GM12878 (cell line): Measurements from ENCODE around the gene POLR1A. TPM values are rescaled to one million over a fixed set of nuclear protein-coding genes. Genes with fewer than 3 reads are reported as not detected.

Experiments used
- ATAC-seq: fragments of 200-7000 bp; cut with Tn5 transposase; 3 replicates; pipeline ENCODE4 v1.9.1; 2020; ENCODE audit warnings: mild to moderate bottlenecking, moderate library complexity
- BruUV-seq: library from RNA; stranded (reverse); fragments of 400-500 nt; replicated peaks from 2 replicates; lab custom pipeline; 2021; lab: Mats Ljungman, UMichigan
- CTCF ChIA-PET: fragments of 300-600 bp; sonication (Branson Sonifier 250); formaldehyde crosslinking; extraction: SDS; loops from one replicate; lab custom pipeline; 2021; ENCODE audit warnings: inconsistent platforms; lab: Yijun Ruan, JAX
- POLR2A ChIA-PET: fragments of 350-600 bp; formaldehyde crosslinking; extraction: SDS; loops from one replicate; lab custom pipeline; 2021; ENCODE audit warnings: inconsistent platforms; lab: Charles Lee
- RAD21 ChIA-PET: fragments of 300-600 bp; sonication (Branson Sonifier 250); formaldehyde crosslinking; loops from one replicate; lab custom pipeline; 2023; ENCODE audit warnings: antibody characterized with exemption; ENCODE audit not compliant: unreplicated experiment; lab: Charles Lee
- SMC1A ChIA-PET: fragments of 300-600 bp; sonication (Branson Sonifier 250); formaldehyde crosslinking; loops from one replicate; lab custom pipeline; 2023; ENCODE audit not compliant: unreplicated experiment, uncharacterized antibody; lab: Charles Lee
- DNase-seq: peaks from one replicate; pipeline ENCODE4 v3.0.0-alpha.2; 2011; ENCODE audit warnings: low read depth, low spot score
- FAIRE-seq: peaks from 3 replicates; lab custom pipeline; 2011; peaks lifted over from hg19 to GRCh38; lab: Jason Lieb, UNC
- H2AFZ ChIP-seq: 2 replicates; pipeline ENCODE4 v1.6.0; 2011; ENCODE audit warnings: low read depth, low read length, control low read depth; ENCODE audit not compliant: control insufficient read depth
- H3K27ac ChIP-seq: 2 replicates; pipeline ENCODE4 v1.5.1; 2011; ENCODE audit warnings: control low read depth; ENCODE audit not compliant: control insufficient read depth, insufficient read depth
- H3K27me3 ChIP-seq, 2 experiments: replicated peaks in 1 of 2; 2 replicates each; pipeline versions ENCODE4 v1.6.0 to v1.6.1; 2011; ENCODE audit warnings: low read length in 1 of 2; ENCODE audit not compliant: control insufficient read depth in 2 of 2, insufficient read depth in 2 of 2
- H3K36me3 ChIP-seq, 2 experiments: 2 replicates each; pipeline ENCODE4 v1.5.1; 2011; ENCODE audit warnings: low read length in 1 of 2; ENCODE audit not compliant: control insufficient read depth in 2 of 2, insufficient read depth in 2 of 2
- H3K4me1 ChIP-seq: 2 replicates; pipeline ENCODE4 v1.6.1; 2011; ENCODE audit warnings: mild to moderate bottlenecking, low read length, moderate library complexity, mixed read lengths; ENCODE audit not compliant: control insufficient read depth, insufficient read depth
- H3K4me2 ChIP-seq: 2 replicates; pipeline ENCODE4 v1.6.0; 2011; ENCODE audit warnings: control low read depth; ENCODE audit not compliant: control insufficient read depth, insufficient read depth
- H3K4me3 ChIP-seq: fragments of 200-600 bp; sonication (generic); 2 replicates; pipeline ENCODE4 v1.5.1; 2016
- H3K79me2 ChIP-seq: 2 replicates; pipeline ENCODE4 v1.6.0; 2011; ENCODE audit warnings: low read length; ENCODE audit not compliant: control insufficient read depth, insufficient read depth
- H3K9ac ChIP-seq: 2 replicates; pipeline ENCODE4 v1.8.0; 2011; ENCODE audit warnings: low read length, control low read depth, mixed read lengths; ENCODE audit not compliant: control insufficient read depth, insufficient read depth
- H3K9me3 ChIP-seq: replicated peaks from 3 replicates; pipeline ENCODE4 v1.5.1; 2011; ENCODE audit warnings: mild to moderate bottlenecking, low read length; ENCODE audit not compliant: control insufficient read depth, insufficient read depth
- H4K20me1 ChIP-seq: 2 replicates; pipeline ENCODE4 v1.6.0; 2011; ENCODE audit not compliant: control insufficient read depth, insufficient read depth
- BRCA1 ChIP-seq: IDR thresholded peaks from 2 replicates; pipeline ENCODE4 v1.6.1; 2011; ENCODE audit warnings: low read depth, low read length, improper control_type of control experiment
- CBFB ChIP-seq: IDR thresholded peaks from 2 replicates; pipeline ENCODE4 v1.6.1; 2016; ENCODE audit warnings: antibody characterized with exemption, low read depth
- DPF2 ChIP-seq: fragments of 450-650 bp; IDR thresholded peaks from 2 replicates; pipeline ENCODE4 v1.6.1; 2017; ENCODE audit warnings: mild to moderate bottlenecking
- E2F4 ChIP-seq: IDR thresholded peaks from 2 replicates; pipeline ENCODE4 v1.6.1; 2012; ENCODE audit warnings: low read depth, low read length, improper control_type of control experiment
- FOS ChIP-seq: IDR thresholded peaks from 3 replicates; pipeline ENCODE4 v1.6.1; 2011; ENCODE audit warnings: borderline replicate concordance; ENCODE audit not compliant: insufficient read length; ENCODE audit errors: extremely low read depth
- GABPA ChIP-seq: IDR thresholded peaks from 2 replicates; pipeline ENCODE4 v1.6.1; 2014; ENCODE audit warnings: antibody characterized with exemption, low read depth, mild to moderate bottlenecking, inconsistent platforms
- GATAD2B ChIP-seq: fragments of 450-650 bp; conservative IDR thresholded peaks from 2 replicates; pipeline ENCODE4 v1.6.1; 2017; ENCODE audit warnings: low read depth, mild to moderate bottlenecking, moderate library complexity
- HCFC1 ChIP-seq: fragments of 150-350 bp; IDR thresholded peaks from 2 replicates; pipeline ENCODE4 v1.6.1; 2014; ENCODE audit warnings: low read length
- MTA3 ChIP-seq: IDR thresholded peaks from 2 replicates; pipeline ENCODE4 v1.6.1; 2012; ENCODE audit warnings: low read length, inconsistent platforms, borderline replicate concordance
- RB1 ChIP-seq: fragments of 450-650 bp; formaldehyde crosslinking; IDR thresholded peaks from 2 replicates; pipeline ENCODE4 v1.6.1; 2017; ENCODE audit warnings: mild to moderate bottlenecking, borderline replicate concordance
- RBBP5 ChIP-seq: fragments of 200-600 bp; sonication (generic); conservative IDR thresholded peaks from 2 replicates; pipeline ENCODE4 v1.6.1; 2016
- STAT3 ChIP-seq: IDR thresholded peaks from 2 replicates; pipeline ENCODE4 v1.6.1; 2011; ENCODE audit warnings: low read depth, low read length, improper control_type of control experiment
- YBX1 ChIP-seq: fragments of 450-650 bp; IDR thresholded peaks from 2 replicates; pipeline ENCODE4 v1.6.1; 2016; ENCODE audit warnings: antibody characterized with exemption
- ZNF207 ChIP-seq: fragments of 450-650 bp; IDR thresholded peaks from 2 replicates; pipeline ENCODE4 v1.6.1; 2014; ENCODE audit warnings: antibody characterized with exemption, mild to moderate bottlenecking, borderline replicate concordance
- WGBS: methylation state at CpG from one replicate; pipeline ENCODE4 v1.1.6; 2016; ENCODE audit warnings: low lambda C conversion rate; ENCODE audit not compliant: insufficient replicate concordance, insufficient coverage; ENCODE audit errors: missing lambda C conversion rate; 5-methylcytosine and 5-hydroxymethylcytosine counted together
- in situ Hi-C: fragments of 300-500 bp; cut with MboI; formaldehyde crosslinking; loops from 9 replicates; pipeline ENCODE4 v1.14.3; 2018; ENCODE audit warnings: mixed read lengths
- intact Hi-C: fragments of 100-400 bp; cut with micrococcal nuclease; formaldehyde crosslinking; loops from one replicate; pipeline ENCODE4 v1.14.2; 2022; ENCODE audit not compliant: unreplicated experiment
- polyA plus RNA-seq, 11 experiments: library from polyadenylated mRNA; depleted of rRNA in 4 of 11; unstranded in 6 of 11; stranded (reverse) in 5 of 11; fragments of >200 nt; fragmentation: Nextera tagmentation in 4 of 11; fragmentation: Illumina TruSeq in 1 of 11; extraction: Ambion mirVana in 4 of 11; extraction: Trizol in 1 of 11; gene quantifications; 1 replicate in 1 of 11; 2 replicates in 10 of 11; pipeline versions ENCODE4 v1.2.1 to v1.2.3, GENCODE V29; 2011 to 2016; ENCODE audit warnings: inconsistent platforms in 2 of 11, missing spikeins in 2 of 11, low read depth in 1 of 11
- total RNA-seq, 4 experiments: library from RNA; depleted of rRNA in 3 of 4; stranded (reverse); fragments of >200 nt in 3 of 4; fragmentation: Illumina TruSeq in 1 of 4; extraction: Trizol in 1 of 4; gene quantifications; 2 replicates each; pipeline versions ENCODE4 v1.2.1 to v1.2.3, GENCODE V29; 2013 to 2021

Gene POLR1A
- total and polyA plus RNA-seq, 10 of the 15 experiments (the other 5 are each of a cell fraction or from before 2014, with no cell fraction given) = 2.1 to 53.9 (median 17.8) TPM

- Histone ChIP-seq H3K4me1 (no peaks in the 10 kb centered on the region), H3K9me3 (no peaks in the 10 kb centered on the region), H3K27ac (no peak overlapping the region), H3K9ac (no peak overlapping the region), H3K4me3 (no peak overlapping the region), H2AFZ (no peak overlapping the region), H4K20me1 (no peaks in the 10 kb centered on the region), H3K27me3 (no peaks in the 10 kb centered on the region)
- in situ Hi-C loops = no loop called here
- CTCF ChIA-PET = no interaction called here
- BruUV-seq = no TSS peak
- no peak for TF ChIP-seq MTA3
- TF ChIP-seq CBFB = no peak
- no peak for TF ChIP-seq YBX1
- TF ChIP-seq ZNF207 = no peak
- no peak for TF ChIP-seq HCFC1
- TF ChIP-seq BRCA1 = no peak
- TF ChIP-seq E2F4 = no peak
- TF ChIP-seq RBBP5 = no peak
- TF ChIP-seq GABPA = no peak
- TF ChIP-seq RB1 = no peak
- no peak for TF ChIP-seq STAT3
- no peak for TF ChIP-seq GATAD2B
- no peak for TF ChIP-seq FOS
- TF ChIP-seq DPF2 = no peak
- TF ChIP-seq, all 136 proteins: peak for 0
- intact Hi-C loops = no loop called here
- ATAC-seq (no peak), DNase-seq (no peak), FAIRE-seq (no peak)
- ChIA-PET SMC1A (no interaction called here), RAD21 (no interaction called here), POLR2A (no interaction called here)
- no peak overlapping the region for H3K4me2 ChIP-seq
- peaks cover 20 to 27% of the 10 kb centered on the region in 2 experiments for H3K36me3 ChIP-seq
- no peaks in the 10 kb centered on the region for H3K79me2 ChIP-seq
- 69% methylated on average over 4 of the region's 4 CpGs for WGBS
Measured at GRCh38 chr2:86139981-86140380, 34.3 kb upstream of the POLR1A start.
